ENCODE measurements around the gene ZSWIM5. TPM values are rescaled to one million over a fixed set of nuclear protein-coding genes. Genes with fewer than 3 reads are reported as not detected.

The ZSWIM5 gene
- total and polyA plus RNA-seq, 2 of the 8 experiments (the other 6 are each of a cell fraction or from before 2014, with no cell fraction given): 2.5 to 3.9 TPM

GRCh38 chr1:45011837-45012638 lies 194.4 kb downstream of the ZSWIM5 start, which contains the start of gene UROD (continued):
- no peak for TF ChIP-seq CTBP2 (IDR thresholded peaks at IDR 0.05; ENCODE audit: borderline replicate concordance, insufficient read depth, insufficient read length, low read length)
- no peak for TF ChIP-seq ATF2 (IDR thresholded peaks at IDR 0.05; ENCODE audit: low read length)
- peak; percentile 76 for TF ChIP-seq ATF3 (IDR thresholded peaks at IDR 0.05; ENCODE audit: insufficient read depth, low read depth, low read length)
- peak; percentile 61 for TF ChIP-seq PHF8 (conservative IDR thresholded peaks at IDR 0.05; ENCODE audit: low read depth, low read length)
- peak; percentile 37 for TF ChIP-seq KDM4A (IDR thresholded peaks at IDR 0.05; ENCODE audit: low read depth, low read length, severe bottlenecking)
- peak; percentile 74 for TF ChIP-seq CREB1 (IDR thresholded peaks at IDR 0.05)
- TF ChIP-seq ZNF274 (IDR thresholded peaks at IDR 0.05; ENCODE audit: borderline replicate concordance, extremely low read depth, low read length): no peak
- peak; percentile 99 for TF ChIP-seq YY1 (IDR thresholded peaks at IDR 0.05; ENCODE audit: low read depth, low read length)
- TF ChIP-seq SP1 (IDR thresholded peaks at IDR 0.05; ENCODE audit: low read depth, low read length): peak; percentile 93
- peak; percentile 79 for TF ChIP-seq EGR1 (IDR thresholded peaks at IDR 0.05; ENCODE audit: borderline replicate concordance, low read depth, low read length)
- TF ChIP-seq HDAC6 (IDR thresholded peaks at IDR 0.05; ENCODE audit: low read depth, low read length): no peak
- TF ChIP-seq MAFK (IDR thresholded peaks at IDR 0.05; ENCODE audit: low read depth, low read length): peak; percentile 94
- TF ChIP-seq RFX5 (IDR thresholded peaks at IDR 0.05; ENCODE audit: borderline replicate concordance, low read depth, low read length): no peak
- peak; percentile 51 for TF ChIP-seq ASH2L (IDR thresholded peaks at IDR 0.05; ENCODE audit: low read length)
- TF ChIP-seq MAX (IDR thresholded peaks at IDR 0.05): peak; percentile 81
- no peak for TF ChIP-seq KDM1A (IDR thresholded peaks at IDR 0.05; ENCODE audit: borderline replicate concordance, low read length)
- no peak for TF ChIP-seq BRCA1 (IDR thresholded peaks at IDR 0.05; ENCODE audit: low read depth, low read length)
- TF ChIP-seq E2F6 (IDR thresholded peaks at IDR 0.05): no peak; the same call in 1 of the 2 replicates
- no peak for TF ChIP-seq FOSL1 (IDR thresholded peaks at IDR 0.05; ENCODE audit: insufficient read depth, low read depth, low read length)
- no peak for TF ChIP-seq TEAD4 (IDR thresholded peaks at IDR 0.05; ENCODE audit: low read depth, low read length)
- TF ChIP-seq EP300 (IDR thresholded peaks at IDR 0.05; ENCODE audit: borderline replicate concordance in 1 of 2, low read depth in 2 of 2, low read length in 2 of 2): peak in 1 of 2 experiments; percentile 71; a peak in 1 of 3 replicates
